Stomach (tissue), 4 donors: ENCODE data around the gene IL22RA2.
"Not testable (repeated sequence)": the region's sequence is repeated elsewhere in the genome, so short reads cannot be mapped to it uniquely, and the experiment has no call there.

Source experiments
- POLR2A ChIP-seq, 4 donors: fragments of 450-650 bp; IDR thresholded peaks; one replicate each; pipeline ENCODE4 v1.6.1; 2016; ENCODE audit warnings: antibody characterized with exemption in 4 of 4, control low read depth in 2 of 4, mild to moderate bottlenecking in 1 of 4, moderate library complexity in 1 of 4
- TF ChIP-seq, protein P1 (sequence below), 7 experiments: fragments of 450-650 bp in 4 of 7; fragments of 200-600 bp in 3 of 7; sonication (generic) in 3 of 7; IDR thresholded peaks; one replicate each; pipeline ENCODE4 v1.5.1; 2016 to 2019; ENCODE audit warnings: antibody characterized with exemption in 7 of 7, control low read depth in 2 of 7, mild to moderate bottlenecking in 1 of 7

DNA sequence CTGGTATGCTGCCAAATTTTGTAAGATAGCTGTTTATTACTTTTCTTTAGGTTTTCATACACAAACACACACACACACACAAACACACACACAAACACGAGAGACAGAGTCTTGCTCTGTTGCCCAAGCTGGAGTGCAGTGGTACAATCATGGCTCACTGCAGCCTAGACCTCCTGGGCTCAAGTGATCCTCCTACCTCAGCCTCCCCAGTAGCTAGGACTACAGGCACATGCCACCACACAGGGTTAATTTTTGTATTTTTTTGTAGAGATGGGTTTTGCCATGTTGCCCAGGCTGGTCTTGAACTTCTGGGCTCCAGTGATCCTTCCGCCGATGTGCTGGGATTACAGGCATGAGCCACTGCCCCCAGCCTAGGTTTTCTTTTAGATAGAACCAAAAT lies 42.2 kb upstream of the IL22RA2 start:
- TF ChIP-seq, protein P1, sequence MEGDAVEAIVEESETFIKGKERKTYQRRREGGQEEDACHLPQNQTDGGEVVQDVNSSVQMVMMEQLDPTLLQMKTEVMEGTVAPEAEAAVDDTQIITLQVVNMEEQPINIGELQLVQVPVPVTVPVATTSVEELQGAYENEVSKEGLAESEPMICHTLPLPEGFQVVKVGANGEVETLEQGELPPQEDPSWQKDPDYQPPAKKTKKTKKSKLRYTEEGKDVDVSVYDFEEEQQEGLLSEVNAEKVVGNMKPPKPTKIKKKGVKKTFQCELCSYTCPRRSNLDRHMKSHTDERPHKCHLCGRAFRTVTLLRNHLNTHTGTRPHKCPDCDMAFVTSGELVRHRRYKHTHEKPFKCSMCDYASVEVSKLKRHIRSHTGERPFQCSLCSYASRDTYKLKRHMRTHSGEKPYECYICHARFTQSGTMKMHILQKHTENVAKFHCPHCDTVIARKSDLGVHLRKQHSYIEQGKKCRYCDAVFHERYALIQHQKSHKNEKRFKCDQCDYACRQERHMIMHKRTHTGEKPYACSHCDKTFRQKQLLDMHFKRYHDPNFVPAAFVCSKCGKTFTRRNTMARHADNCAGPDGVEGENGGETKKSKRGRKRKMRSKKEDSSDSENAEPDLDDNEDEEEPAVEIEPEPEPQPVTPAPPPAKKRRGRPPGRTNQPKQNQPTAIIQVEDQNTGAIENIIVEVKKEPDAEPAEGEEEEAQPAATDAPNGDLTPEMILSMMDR (IDR thresholded peaks at IDR 0.05) = not testable (repeated sequence)
- not testable (repeated sequence) for TF ChIP-seq POLR2A (IDR thresholded peaks at IDR 0.05)
